ENCODE results near the gene RPS8.

RPS8 gene

DNA sequence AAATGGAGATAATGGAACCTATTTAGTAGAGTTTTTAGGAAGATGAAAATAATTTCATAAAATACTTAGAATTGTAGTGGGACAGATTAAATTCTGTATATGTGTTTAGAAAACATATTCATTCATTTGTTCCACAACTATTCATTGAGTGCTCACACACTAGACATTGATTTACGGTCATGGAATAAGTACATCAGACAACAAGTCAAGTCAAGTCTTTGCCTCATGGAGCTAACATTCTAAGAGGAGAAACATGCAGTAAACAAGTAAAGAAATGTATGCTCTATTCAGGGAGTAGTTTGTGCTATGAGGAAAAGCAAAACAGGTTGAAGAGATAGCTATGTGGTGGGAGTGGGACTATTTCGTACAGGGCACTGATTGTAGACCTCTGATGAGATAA, 42.0 kb downstream of the RPS8 start:
- DNase-seq (ENCODE audit: low read depth) = no peak
- no peak overlapping the region for H3K4me3 ChIP-seq (ENCODE audit: control insufficient read depth, low read depth, low read length)
- TF ChIP-seq, protein P1, sequence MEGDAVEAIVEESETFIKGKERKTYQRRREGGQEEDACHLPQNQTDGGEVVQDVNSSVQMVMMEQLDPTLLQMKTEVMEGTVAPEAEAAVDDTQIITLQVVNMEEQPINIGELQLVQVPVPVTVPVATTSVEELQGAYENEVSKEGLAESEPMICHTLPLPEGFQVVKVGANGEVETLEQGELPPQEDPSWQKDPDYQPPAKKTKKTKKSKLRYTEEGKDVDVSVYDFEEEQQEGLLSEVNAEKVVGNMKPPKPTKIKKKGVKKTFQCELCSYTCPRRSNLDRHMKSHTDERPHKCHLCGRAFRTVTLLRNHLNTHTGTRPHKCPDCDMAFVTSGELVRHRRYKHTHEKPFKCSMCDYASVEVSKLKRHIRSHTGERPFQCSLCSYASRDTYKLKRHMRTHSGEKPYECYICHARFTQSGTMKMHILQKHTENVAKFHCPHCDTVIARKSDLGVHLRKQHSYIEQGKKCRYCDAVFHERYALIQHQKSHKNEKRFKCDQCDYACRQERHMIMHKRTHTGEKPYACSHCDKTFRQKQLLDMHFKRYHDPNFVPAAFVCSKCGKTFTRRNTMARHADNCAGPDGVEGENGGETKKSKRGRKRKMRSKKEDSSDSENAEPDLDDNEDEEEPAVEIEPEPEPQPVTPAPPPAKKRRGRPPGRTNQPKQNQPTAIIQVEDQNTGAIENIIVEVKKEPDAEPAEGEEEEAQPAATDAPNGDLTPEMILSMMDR (conservative IDR thresholded peaks at IDR 0.05; ENCODE audit: control insufficient read depth, insufficient read depth, low read depth, low read length) = no peak

DNA sequence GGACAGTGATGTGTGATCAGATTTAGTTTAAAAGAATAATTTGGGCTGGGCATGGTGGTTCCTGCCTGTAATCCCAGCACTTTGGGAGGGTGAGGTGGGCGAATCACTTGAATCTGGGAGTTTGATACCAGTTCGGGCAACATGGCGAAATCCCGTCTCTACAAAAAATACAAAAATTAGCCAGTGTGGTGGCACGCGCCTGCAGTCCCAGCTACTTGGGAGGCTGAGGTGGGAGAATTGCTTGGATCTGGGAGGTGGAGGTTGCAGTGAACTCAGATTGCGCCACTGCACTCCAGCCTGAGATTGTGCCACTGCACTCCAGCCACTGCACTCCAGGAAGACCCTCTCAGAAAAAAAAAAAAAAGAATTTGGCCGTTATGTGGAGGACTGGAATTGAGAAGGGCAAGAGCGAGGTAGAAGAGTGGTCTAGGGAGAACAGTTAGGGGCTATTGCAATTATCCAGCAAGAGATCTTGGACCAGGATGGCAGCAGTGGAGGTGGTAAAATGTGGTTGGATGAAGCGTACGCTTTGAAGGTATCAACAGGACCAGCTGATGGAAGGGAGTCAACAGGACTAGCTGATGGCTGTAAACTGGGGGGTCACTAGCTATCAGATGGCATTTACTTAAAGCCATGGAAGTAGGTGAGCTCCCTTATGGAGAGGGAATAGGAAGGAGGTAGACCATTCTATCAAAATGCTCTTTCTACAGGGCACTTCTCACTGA, 42.6 kb downstream of the RPS8 start:
- DNase-seq (ENCODE audit: low read depth) = no peak
- TF ChIP-seq, protein P1 (conservative IDR thresholded peaks at IDR 0.05; ENCODE audit: control insufficient read depth, insufficient read depth, low read depth, low read length) = no peak
- H3K4me3 ChIP-seq (ENCODE audit: control insufficient read depth, low read depth, low read length) = no peak overlapping the region

DNA sequence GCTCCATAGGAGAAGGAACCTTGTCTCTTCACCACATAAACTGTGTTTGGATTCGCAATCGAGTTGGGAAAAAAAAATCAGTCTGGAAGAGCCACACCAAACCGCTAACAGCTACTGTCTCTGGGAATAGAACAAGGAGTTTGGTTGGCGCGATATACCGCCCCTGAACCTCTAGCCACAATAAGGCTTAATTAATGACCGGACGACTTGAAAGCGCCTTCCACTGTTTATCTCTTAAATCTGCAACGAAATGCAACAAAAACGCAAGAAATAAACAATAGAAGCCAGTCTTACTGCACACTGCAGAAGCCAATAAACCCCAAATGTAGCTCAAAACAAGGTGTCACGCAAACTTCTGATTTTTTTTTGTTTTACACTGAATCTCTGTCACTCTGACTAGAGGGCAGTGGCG, 43.9 kb downstream of the RPS8 start:
- DNase-seq (ENCODE audit: low read depth) = no peak
- H3K4me3 ChIP-seq (ENCODE audit: control insufficient read depth, low read depth, low read length) = peak overlapping the region; percentile 27
- TF ChIP-seq, protein P1 (conservative IDR thresholded peaks at IDR 0.05; ENCODE audit: control insufficient read depth, insufficient read depth, low read depth, low read length) = no peak

DNA sequence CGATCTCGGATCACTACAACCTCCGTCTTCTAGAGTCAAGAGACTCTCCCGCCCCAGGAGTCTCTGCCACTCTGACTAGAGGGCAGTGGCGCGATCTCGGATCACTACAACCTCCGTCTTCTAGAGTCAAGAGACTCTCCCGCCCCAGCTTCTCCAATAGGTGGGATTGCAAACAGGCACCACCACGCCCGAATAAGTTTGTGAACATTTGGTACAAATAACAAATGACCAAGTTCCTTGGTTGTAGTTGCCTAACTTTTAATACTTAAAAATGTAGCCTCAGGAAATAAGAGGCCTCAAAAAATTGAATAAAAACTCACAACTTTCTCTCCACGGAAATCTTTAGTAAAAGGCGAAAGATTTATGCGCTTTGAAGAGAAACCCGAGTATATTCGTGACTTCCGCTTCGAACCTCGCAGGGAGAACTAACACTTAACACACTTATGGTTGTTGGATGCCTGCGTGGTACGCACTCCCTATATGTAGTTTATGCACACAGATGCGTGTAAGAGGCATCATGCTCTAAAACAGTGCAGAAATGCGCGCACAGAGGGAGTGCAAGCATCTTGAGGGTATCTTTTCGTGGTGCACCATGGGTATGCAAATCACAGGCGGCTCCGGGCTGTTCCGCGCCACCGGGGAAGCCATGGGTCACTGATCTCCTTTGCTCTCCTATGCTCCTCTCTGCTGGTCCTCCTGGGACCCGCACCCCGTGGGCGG, 44.4 kb downstream of the RPS8 start:
- peak overlapping the region; percentile 42 for H3K4me3 ChIP-seq (ENCODE audit: control insufficient read depth, low read depth, low read length)
- TF ChIP-seq, protein P1 (conservative IDR thresholded peaks at IDR 0.05; ENCODE audit: control insufficient read depth, insufficient read depth, low read depth, low read length) = no peak
- DNase-seq (ENCODE audit: low read depth) = peak; percentile 95

DNA sequence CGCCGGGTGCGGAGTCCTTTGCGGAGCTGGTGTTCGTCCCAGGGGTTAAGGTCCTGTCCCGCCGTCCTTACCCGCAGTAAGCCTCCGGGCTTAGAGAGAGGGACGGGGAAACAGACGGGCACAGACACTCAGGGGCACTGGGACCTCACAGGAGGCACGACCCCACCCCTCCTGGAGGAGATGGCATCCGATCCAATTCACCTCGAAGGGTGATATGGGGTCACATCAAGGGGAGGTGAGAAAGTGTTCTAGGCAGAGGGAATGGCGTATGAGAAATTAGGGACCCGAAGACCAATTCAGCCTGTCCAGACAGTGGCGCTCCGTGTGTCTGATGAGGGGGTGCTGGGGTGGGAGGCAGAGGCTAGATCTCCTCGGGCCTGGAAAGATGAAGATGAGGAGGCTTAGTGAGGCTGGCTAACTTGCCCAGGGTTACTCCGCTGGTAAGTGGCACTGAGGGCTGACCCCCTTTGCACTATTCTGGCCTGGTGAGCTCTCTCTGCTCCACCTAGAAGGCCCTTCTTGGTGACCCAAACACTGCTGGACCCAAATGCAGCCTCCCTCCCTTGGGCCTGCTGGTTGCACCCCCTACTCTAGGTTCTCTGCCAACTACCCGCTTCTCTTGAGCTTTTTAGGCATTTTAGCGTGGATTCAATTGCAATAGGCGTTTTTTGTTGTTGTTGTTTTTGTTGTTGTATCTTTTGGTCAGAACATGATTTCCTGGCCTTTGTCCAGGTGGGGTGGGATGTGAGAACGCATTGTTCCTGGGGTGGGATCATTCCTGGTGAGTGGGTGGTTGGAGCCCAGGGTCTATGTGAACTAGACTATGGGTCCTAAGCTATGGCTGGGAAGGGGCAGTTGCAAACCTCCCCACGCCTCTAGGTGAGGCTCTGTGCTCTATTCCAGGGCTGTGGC, 45.2 kb downstream of the RPS8 start:
- TF ChIP-seq, protein P1 (conservative IDR thresholded peaks at IDR 0.05; ENCODE audit: control insufficient read depth, insufficient read depth, low read depth, low read length) = no peak
- peak overlapping the region; percentile 42 for H3K4me3 ChIP-seq (ENCODE audit: control insufficient read depth, low read depth, low read length)
- no peak for DNase-seq (ENCODE audit: low read depth)

DNA sequence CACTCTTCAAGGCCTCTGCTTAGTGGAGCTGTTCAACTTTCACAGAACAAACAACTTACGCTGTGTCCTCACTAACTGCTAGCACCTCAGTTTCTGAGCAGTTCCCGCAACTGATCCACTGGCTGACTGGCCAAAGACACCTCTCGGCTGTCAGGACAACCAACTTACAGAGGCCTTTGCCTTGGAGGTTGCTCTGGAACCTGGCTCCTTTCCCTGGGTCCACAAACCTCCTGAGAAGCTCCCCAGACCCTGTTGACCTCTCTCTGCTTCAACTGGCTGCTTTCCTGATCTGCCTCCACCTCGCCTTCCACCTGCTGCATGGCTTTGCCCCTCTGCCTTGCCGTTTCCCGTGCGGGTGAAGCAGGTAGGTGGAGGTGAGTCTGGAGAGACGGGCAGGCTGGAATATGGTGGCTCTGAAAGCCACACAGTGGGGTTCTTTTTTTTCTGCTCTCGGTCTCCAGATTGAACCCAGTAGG, 45.9 kb downstream of the RPS8 start:
- no peak overlapping the region for H3K4me3 ChIP-seq (ENCODE audit: control insufficient read depth, low read depth, low read length)
- no peak for DNase-seq (ENCODE audit: low read depth)
- TF ChIP-seq, protein P1 (conservative IDR thresholded peaks at IDR 0.05; ENCODE audit: control insufficient read depth, insufficient read depth, low read depth, low read length) = no peak
